ENCODE data around the gene ASB16.

The ASB16 gene

DNA sequence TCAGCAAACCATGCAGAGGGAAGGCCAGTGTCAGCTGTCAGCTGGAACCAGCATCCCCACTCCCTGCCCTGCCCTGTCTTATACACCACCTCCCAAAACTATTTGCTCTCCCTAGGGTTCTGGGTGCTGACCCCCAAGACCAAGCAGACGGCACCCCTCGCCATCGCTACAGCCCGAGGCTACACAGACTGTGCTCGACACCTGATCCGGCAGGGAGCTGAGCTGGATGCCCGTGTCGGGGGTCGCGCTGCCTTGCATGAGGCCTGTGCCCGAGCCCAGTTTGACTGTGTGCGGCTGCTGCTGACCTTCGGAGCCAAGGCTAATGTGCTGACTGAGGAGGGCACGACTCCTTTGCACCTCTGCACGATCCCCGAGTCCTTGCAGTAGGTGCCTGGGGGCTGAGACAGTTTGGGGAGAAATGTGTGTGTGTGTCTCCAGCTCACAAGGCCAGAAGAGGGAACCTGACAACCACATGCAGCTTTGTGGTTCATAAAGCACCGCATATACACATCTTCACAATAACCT, 1.5 kb downstream of the ASB16 start:
- TF ChIP-seq, protein P1, sequence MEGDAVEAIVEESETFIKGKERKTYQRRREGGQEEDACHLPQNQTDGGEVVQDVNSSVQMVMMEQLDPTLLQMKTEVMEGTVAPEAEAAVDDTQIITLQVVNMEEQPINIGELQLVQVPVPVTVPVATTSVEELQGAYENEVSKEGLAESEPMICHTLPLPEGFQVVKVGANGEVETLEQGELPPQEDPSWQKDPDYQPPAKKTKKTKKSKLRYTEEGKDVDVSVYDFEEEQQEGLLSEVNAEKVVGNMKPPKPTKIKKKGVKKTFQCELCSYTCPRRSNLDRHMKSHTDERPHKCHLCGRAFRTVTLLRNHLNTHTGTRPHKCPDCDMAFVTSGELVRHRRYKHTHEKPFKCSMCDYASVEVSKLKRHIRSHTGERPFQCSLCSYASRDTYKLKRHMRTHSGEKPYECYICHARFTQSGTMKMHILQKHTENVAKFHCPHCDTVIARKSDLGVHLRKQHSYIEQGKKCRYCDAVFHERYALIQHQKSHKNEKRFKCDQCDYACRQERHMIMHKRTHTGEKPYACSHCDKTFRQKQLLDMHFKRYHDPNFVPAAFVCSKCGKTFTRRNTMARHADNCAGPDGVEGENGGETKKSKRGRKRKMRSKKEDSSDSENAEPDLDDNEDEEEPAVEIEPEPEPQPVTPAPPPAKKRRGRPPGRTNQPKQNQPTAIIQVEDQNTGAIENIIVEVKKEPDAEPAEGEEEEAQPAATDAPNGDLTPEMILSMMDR (conservative IDR thresholded peaks at IDR 0.05; ENCODE audit: low read depth, low read length): no peak
- DNase-seq (ENCODE audit: low read depth): no peak
- H3K4me3 ChIP-seq (ENCODE audit: low read depth, low read length): no peak overlapping the region

DNA sequence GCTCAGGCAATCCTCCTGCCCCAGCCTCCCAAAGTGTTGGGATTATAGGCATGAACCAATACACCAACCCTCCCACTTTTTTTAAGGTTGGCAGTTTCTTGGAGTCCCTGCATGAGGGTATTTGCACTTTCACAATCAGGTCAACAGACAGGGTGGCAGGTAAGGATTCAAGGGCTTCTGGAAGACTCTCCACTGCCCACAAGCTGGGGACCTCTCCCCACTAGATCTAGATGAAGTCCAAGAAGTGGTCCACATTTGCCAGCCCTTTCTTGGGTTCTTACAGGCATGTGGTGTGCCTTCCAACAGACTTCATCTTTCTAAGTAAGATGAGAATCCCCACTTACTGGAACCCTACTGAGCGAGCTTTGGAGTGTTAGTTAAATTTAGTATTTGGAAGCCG, 3.9 kb downstream of the ASB16 start:
- TF ChIP-seq, protein P1 (conservative IDR thresholded peaks at IDR 0.05; ENCODE audit: low read depth, low read length): no peak
- no peak for DNase-seq (ENCODE audit: low read depth)
- H3K4me3 ChIP-seq (ENCODE audit: low read depth, low read length): no peak overlapping the region

DNA sequence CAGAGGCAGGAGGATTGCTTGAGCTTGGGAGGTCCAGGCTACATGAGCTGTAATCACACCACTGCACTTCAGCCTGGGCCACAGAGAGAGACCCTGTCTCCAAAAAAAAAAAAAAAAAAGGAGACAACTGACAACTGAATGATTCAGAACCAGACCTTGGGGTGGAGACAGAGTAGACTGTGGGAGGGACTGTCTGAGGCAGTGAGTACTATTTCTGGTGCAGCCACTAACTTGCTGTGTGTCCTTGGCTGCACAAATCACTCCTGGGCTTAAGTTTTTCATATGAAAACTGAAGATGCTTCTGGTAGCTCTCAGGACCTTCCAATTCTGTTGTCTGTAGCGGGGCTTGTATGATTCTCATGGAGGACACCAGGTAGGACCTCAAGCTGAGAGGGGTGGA, 5.8 kb downstream of the ASB16 start:
- no peak for DNase-seq (ENCODE audit: low read depth)
- TF ChIP-seq, protein P1 (conservative IDR thresholded peaks at IDR 0.05; ENCODE audit: low read depth, low read length): no peak
- no peak overlapping the region for H3K4me3 ChIP-seq (ENCODE audit: low read depth, low read length)

DNA sequence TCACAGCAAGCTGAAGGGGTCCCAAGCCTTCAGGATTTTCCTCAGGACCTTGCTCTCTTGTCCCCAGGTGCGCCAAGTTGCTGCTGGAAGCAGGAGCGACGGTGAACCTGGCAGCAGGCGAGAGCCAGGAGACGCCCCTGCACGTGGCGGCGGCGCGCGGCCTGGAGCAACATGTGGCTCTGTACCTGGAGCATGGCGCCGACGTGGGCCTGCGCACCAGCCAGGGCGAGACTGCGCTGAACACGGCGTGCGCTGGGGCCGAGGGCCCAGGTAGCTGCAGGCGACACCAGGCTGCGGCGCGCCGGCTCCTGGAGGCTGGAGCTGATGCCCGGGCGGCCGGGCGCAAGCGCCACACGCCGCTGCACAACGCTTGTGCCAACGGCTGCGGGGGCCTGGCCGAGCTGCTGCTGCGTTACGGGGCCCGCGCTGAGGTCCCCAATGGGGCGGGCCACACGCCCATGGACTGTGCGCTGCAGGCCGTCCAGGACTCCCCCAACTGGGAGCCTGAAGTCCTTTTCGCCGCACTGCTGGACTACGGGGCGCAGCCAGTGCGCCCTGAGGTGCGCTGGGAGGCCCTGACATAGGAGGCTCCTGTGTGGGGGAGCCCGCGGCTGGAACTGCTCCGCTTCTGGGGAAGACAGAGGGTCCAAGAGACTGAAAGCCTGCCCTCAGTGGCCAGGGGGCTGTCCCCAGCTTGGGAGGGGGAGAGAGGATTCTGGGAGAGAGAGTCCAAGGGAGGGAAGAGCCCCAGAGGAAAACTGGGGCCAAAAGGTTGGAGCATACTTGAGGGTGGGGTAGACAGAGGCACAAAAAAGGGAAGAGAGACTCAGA, 6.4 kb downstream of the ASB16 start:
- no peak for DNase-seq (ENCODE audit: low read depth)
- TF ChIP-seq, protein P1 (conservative IDR thresholded peaks at IDR 0.05; ENCODE audit: low read depth, low read length): no peak
- H3K4me3 ChIP-seq (ENCODE audit: low read depth, low read length): no peak overlapping the region

DNA sequence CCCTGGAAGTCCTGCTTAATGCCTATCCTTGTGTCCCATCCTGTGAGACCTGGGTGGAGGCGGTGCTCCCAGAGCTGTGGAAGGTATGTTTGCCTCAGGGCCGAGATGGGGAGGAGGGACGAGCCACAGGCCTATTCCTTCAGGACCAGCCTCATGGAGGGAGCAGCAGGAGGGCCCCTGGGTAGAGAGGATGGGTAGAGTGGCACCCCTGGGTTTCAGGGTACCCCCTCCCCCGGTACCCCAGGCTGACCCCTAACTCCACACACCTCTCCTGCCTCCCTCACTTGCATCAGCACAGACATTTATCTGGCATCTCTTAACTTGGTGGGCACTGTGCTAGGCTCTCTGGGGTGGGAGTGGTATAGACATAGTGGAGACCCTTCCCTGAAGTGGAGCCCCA, 7.1 kb downstream of the ASB16 start:
- TF ChIP-seq, protein P1 (conservative IDR thresholded peaks at IDR 0.05; ENCODE audit: low read depth, low read length): no peak
- no peak overlapping the region for H3K4me3 ChIP-seq (ENCODE audit: low read depth, low read length)
- no peak for DNase-seq (ENCODE audit: low read depth)

DNA sequence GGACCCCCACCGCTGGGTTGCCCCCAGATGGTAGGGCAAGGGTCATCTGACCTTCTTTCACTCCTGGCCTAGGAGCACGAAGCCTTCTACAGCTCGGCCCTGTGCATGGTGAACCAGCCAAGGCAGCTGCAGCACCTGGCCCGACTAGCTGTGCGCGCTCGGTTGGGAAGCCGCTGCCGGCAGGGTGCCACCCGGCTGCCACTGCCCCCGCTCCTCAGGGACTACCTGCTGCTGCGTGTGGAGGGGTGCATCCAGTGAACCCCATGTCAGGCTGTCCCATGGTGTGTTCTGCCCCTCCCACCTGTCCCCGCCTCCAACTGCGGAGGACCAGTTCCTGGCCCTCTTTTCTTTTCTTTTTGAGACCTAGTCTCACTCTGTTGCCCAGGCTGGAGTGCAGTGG, 7.6 kb downstream of the ASB16 start:
- TF ChIP-seq, protein P1 (conservative IDR thresholded peaks at IDR 0.05; ENCODE audit: low read depth, low read length): no peak

DNA sequence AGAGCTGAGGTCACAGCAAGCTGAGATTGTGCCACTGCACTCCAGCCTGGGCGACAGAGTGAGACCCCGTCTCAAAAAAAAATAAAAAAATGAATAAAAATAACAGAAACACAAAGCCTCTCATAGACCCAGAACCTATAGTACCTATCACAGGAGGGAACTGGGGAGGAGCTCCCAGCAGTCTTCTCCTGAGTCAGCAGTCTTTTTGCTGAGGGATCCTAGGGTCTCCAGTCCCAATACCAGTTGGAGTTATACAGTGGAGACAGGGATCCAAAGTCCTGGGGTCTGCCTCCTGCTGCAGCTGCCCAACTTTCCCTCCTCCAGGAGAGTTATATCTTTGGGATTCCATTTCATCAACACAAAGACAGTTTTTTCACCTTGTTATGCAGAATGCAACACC, 12.5 kb downstream of the ASB16 start:
- DNase-seq (ENCODE audit: low read depth): no peak
- H3K4me3 ChIP-seq (ENCODE audit: low read depth, low read length): no peak overlapping the region
- TF ChIP-seq, protein P1 (conservative IDR thresholded peaks at IDR 0.05; ENCODE audit: low read depth, low read length): no peak

More for the DNA sequence above, 7.6 kb downstream of the ASB16 start:
- no peak overlapping the region for H3K4me3 ChIP-seq (ENCODE audit: low read depth, low read length)
- no peak for DNase-seq (ENCODE audit: low read depth)
